ENCODE results near the gene TTL.
"Not testable (repeated sequence)": the region's sequence is repeated elsewhere in the genome, so short reads cannot be mapped to it uniquely, and the experiment has no call there.

Gene TTL

GRCh38 chr2:112481528-112482233 is at the start of gene TTL:
Gene TTL (plus strand): TSS chr2:112482156. CDS start chr2:112482345, 189 bp downstream.
- peak; percentile 77 for DNase-seq (ENCODE audit: low spot score)

DNA sequence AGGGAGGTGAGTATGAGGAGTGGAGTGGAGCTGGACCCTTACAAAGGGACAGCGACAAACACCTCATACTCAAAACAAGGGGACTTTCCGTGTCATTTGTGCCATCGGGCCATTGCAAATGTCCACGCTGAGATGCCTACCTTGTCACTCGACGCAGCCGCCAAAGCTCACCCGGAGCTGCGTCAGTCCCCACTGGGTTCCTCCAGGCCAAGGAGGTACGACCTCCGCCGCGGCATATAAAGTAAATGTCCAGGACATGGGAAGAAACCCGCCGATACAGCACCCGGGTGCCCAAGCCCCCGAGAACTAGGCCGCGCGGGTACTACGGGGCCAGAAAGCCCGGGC is 49.6 kb upstream of the TTL start:
- DNase-seq (ENCODE audit: low spot score), result not testable (repeated sequence)

GRCh38 chr2:112432735-112433479 is 49.0 kb upstream of the TTL start:
- not testable (repeated sequence) for DNase-seq (ENCODE audit: low spot score)

DNA sequence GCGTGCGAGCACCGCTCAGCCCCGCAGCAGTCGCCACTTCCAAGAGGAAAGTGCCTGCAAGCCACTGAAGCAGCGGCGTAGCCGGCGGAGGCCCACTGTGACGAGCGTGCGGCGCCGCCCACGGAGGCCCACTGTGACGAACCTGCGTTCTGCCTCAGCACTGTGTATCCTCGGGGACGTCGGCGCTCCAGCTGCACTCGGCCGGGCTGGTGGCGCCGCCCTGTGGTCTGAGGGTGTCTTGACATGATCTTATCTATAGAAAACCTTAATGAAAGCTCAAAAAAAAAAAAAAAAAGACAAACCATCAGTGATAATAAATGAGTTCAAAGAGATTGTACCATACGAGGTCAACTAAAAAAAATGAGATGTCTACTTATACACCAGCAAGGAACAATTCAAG is 48.5 kb upstream of the TTL start, which contains the start of gene RGPD8:
RGPD8 (minus strand) TSS at position 166 of the 400 bp plus-strand sequence. CDS start 192 bp downstream, outside the sequence.
- DNase-seq (ENCODE audit: low spot score), result peak; percentile 20

- no peak for DNase-seq (ENCODE audit: low spot score)
Measured at GRCh38 chr2:112433932-112434730, 47.8 kb upstream of the TTL start.

DNA sequence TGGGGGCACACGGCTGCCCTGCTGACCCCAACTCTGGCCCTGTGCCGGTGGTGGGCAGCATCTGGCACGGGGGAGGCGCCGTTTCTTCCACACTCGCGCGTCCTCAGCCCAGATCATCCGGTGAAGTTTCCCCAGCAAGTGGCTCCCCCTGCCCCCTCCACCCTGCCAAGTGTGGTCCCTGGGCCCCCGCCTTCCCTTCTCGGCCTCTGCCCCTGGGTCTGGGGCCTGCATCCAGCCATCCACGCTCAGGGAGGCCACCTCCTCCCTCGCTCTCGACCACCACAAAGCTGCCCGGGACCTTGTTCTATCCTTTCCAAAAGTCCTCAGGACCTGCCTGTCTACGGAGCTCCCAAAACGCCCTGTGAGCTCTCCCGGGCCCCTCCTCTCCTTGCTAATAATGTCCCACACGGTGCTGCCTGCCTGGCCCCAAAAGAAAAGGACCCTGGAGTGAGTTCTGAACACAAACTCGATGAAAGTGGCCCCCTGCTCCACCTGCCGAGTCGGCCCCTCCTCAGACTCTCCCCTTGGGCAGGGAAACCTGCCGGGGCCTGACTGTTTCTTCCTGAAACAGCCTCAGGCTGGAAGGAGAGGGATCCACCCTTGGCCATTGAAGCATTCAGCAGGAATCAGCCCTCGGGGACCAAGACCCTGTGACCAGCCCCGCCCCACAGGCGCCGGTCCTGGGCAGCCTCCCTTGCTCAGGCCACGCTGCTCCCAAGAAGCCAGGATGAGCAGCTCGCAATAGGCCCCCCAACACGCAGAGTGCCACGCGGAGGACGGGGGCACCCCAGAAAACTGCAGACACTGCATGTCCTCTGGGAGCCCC is 46.9 kb upstream of the TTL start:
- not testable (repeated sequence) for DNase-seq (ENCODE audit: low spot score)

DNA sequence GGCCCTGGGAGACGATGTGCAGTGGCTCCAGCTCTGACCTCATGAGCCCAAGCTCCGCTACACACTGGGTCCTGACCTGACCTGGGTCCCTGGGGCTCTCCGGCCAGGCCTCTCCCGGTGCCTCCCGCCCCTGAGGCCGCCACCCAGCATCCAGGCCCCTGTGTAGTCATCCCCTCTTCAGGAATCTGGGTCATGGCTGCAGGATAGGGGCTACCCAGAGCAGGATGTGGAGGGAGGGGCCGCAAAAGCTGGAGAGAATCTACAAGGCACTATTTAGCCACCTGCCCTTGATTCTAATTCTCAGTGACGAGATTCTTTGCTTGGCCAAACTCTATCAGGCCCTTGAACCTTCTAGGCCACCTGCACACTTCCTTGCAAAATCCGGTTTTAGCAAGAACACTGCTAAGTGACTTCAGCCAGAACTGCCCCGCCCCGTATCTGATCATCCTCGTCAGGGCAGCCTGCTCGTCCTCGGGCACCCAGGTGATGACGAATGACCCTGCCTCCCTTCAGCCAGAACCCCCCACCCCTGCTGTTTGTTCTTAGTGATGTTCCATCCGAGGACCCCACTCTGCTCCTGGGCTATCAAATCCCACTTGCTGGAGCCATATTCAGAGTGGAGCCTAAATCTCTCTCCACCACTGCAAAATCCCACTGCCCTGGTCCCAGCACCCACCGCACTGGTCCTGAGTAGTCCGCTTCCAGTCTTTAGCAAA is 46.1 kb upstream of the TTL start:
- DNase-seq (ENCODE audit: low spot score), result not testable (repeated sequence)

- DNase-seq (ENCODE audit: low spot score), result not testable (repeated sequence)
Measured at GRCh38 chr2:112436993-112437392, 45.0 kb upstream of the TTL start.

DNA sequence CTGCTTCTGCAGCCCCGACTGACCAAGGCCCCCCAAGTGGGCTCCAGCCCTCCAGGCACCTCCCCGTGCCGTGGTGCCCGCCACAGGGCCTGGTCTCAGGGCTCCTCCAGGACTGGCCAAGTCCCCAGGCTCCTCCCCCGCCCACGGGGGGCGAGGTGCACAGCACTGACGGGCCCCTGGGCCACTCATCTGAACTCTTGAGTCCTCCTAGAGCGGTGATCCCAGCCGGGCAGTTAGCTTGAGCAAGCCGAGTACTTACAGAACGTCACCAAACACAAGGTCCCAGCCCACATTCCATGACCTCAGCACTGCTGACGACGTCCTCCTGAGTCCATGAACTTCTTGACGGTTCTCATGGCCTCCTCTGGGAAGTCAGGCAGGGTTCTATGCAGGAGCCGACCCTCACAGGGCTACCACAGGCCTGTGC is 44.5 kb upstream of the TTL start:
- DNase-seq (ENCODE audit: low spot score), result not testable (repeated sequence)

- not testable (repeated sequence) for DNase-seq (ENCODE audit: low spot score)
Measured at GRCh38 chr2:112438603-112439261, 43.2 kb upstream of the TTL start.

- DNase-seq (ENCODE audit: low spot score), result not testable (repeated sequence)
Measured at GRCh38 chr2:112444256-112444655, 37.7 kb upstream of the TTL start.

DNA sequence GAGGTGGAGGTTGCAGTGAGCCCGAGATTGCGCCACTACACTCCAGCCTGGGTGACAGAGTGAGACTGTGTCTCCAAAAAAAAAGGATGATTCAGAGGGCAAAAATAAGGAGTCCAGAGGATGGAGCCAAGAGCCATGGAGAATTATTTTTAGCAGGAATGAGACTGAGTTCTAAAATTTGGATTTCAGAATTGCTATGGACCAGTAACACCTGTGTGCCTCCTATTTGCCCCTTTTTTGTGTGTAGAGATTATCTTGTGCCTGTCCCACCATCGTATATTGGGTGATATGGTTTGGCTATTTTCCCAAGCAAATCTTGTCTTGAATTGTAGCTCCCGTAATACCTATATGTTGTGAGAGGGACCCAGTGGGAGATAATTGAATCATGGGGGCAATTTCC is 32.1 kb upstream of the TTL start:
- no peak for DNase-seq (ENCODE audit: low spot score)

GRCh38 chr2:112451317-112451716 is 30.6 kb upstream of the TTL start:
- no peak for DNase-seq (ENCODE audit: low spot score)

GRCh38 chr2:112454586-112454985 is 27.4 kb upstream of the TTL start:
- DNase-seq (ENCODE audit: low spot score), result no peak

DNA sequence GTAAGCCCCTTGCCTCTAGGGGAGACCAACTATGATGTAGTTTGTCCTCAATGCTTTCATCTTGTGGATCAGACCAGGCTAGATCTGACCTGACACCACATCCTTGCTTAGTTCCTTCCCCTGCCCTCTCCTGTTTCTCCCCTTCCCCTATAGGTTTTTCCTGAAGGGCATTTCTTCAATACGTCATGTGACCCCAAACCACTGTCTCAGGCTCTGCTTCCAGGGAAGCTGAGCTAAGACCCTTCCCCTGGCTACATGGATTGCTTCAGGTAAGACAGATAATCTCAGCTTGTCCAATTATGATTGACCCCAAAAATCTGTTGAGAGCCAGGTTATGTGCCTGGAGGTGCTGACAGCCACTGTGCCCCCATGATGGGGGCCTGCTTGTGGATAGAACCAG is 22.6 kb upstream of the TTL start:
- DNase-seq (ENCODE audit: low spot score), result no peak

DNA sequence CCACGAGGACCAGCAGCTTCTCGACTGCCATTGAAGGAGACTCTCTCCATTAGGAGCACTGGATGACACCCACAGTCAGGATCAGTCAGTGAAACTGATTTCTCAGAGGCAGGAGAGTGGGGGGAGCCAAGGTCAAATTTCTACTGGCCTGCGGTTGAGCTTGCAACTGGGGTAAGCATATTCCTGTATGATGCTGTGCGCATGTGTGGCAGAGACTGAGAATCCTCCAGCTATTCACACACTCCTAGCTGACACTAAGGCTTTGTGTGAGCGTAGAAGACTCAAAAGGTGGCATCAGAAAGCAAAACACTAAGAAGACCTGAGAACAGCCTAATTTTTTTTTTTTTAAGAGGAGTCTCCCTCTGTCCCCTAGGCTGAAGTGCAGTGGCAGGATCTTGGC is 19.8 kb upstream of the TTL start:
- DNase-seq (ENCODE audit: low spot score), result no peak

DNA sequence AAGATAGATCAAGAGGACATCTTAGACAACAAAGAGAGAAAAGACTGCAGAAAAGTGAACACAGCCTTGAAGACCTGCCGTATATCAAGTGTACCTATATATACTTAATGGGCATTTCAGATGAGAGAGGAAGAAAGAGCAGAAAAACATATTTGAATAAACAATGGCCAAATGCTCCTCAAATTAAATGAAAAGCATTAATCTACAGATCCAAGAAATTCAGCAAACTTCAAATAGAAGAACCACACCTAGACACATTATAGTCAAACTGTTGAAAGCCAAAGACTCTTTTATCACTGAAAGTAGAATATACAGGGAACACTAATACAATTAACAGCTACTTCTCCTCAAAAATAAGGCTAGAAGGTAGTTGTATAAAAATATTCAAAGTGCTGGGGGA is 18.7 kb upstream of the TTL start:
- DNase-seq (ENCODE audit: low spot score), result no peak

DNA sequence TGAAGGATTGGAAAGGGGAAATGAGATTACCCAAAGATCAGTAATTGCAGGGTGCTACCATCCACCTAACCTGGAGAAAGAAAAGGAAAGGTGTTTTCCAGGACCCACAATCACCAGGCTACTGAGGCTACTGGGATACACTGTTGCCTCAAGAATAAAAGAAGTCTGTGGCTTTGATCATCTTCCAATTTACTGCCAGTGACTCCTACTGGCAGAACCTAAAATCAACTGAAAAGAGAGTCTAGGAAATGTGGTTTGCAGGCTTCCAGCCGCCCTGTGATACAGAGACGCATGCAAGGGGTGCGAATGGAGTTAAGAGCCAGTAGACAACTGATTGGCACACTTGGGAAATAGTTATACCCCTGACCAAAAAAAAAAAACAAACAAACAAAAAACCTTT is 16.6 kb upstream of the TTL start:
- DNase-seq (ENCODE audit: low spot score), result peak; percentile 56

- no peak for DNase-seq (ENCODE audit: low spot score)
Measured at GRCh38 chr2:112472547-112473263, 9.3 kb upstream of the TTL start.
